HL-60 (cell line): Measurements from ENCODE around the gene ALK.

ENCODE experiments used
- DNase-seq, 2 experiments: peaks; one replicate each; pipeline ENCODE4 v3.0.0-alpha.2; 2010 to 2020; ENCODE audit warnings: low read depth in 1 of 2, low spot score in 1 of 2
- H3K27ac ChIP-seq: fragments of 250-450 bp; sonication (Bioruptor Pico); replicated peaks from 2 replicates; pipeline ENCODE4 v1.5.1; 2020; ENCODE audit warnings: mild to moderate bottlenecking, moderate library complexity
- H3K27me3 ChIP-seq: fragments of 250-450 bp; sonication (Bioruptor Pico); 2 replicates; pipeline ENCODE4 v1.5.1; 2021; ENCODE audit warnings: mild to moderate bottlenecking, moderate library complexity; ENCODE audit not compliant: insufficient read depth, poor library complexity, severe bottlenecking
- H3K4me3 ChIP-seq: replicated peaks from 2 replicates; pipeline ENCODE4 v1.5.1; 2011; ENCODE audit warnings: mild to moderate bottlenecking, control low read depth, low read length; ENCODE audit not compliant: insufficient read depth
- CTCF ChIP-seq: IDR thresholded peaks from one replicate; pipeline ENCODE4 v1.5.1; 2011; ENCODE audit warnings: low read length, control low read depth, inconsistent platforms; ENCODE audit not compliant: insufficient read depth
- GABPA ChIP-seq: IDR thresholded peaks from 2 replicates; pipeline ENCODE4 v1.6.1; 2012; ENCODE audit warnings: low read depth
- POLR2AphosphoS5 ChIP-seq: IDR thresholded peaks from 2 replicates; pipeline ENCODE4 v1.6.1; 2012; ENCODE audit warnings: low read depth
- REST ChIP-seq: IDR thresholded peaks from 2 replicates; pipeline ENCODE4 v1.6.1; 2012; ENCODE audit warnings: low read depth; ENCODE audit not compliant: insufficient replicate concordance
- SPI1 ChIP-seq: IDR thresholded peaks from 2 replicates; pipeline ENCODE4 v1.6.1; 2012; ENCODE audit warnings: low read depth, mild to moderate bottlenecking, borderline replicate concordance

ALK gene

GRCh38 chr2:29837925-29838324 is 83.5 kb downstream of the ALK start:
- no peaks in the 10 kb centered on the region for H3K27me3 ChIP-seq
- no peak overlapping the region for H3K4me3 ChIP-seq
- TF ChIP-seq REST (no peak), SPI1 (no peak), CTCF (no peak), POLR2AphosphoS5 (no peak), GABPA (no peak)
- H3K27ac ChIP-seq, result no peak overlapping the region
- DNase-seq, result no peak

DNA sequence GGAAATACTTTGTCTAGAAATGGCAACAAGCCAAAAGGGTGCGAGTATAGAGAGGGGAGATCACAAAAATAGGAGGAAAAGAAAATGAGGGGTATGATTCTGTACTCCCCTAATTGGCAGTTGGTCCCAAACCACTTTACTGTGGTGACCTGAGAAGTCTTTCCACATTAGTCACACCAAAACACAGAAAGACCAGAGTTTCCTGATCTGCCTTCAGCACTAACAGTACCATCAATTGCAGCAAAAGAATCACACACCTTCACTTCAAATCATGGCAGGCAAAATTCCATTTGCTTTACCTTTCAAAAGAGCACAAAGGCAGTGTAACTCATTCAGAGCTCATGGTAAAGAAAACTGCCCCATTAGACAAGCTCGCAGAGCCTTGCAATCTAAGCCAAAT is 86.8 kb downstream of the ALK start:
- no peak for TF ChIP-seq CTCF
- no peak for TF ChIP-seq SPI1
- no peak for TF ChIP-seq POLR2AphosphoS5
- TF ChIP-seq GABPA, result no peak
- TF ChIP-seq REST, result no peak
- H3K27me3 ChIP-seq, result no peaks in the 10 kb centered on the region
- no peak overlapping the region for H3K4me3 ChIP-seq
- H3K27ac ChIP-seq, result no peak overlapping the region
- no peak for DNase-seq

DNA sequence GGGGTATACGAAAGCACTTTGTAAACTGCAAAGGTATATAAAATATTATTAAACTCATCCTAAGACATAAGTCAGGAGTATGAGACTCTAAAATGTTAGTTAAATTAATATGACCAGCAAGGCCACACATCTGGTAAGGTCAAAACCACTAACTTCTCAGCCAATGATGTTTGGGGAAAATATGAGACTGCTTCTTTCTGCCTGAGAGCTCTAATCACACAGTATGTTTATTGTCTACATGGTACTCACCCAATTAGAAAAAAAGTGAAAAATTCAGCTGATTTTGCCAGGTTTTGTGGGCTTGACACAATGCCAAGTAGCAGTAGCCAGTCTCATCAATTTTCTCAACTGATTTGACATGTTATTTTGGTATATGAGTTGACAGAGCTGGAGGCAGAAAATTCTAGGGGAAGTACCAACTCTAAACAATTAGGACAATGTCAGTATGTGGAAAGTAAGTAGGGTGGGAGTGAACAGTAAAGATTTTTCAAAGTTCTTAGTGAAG is 87.3 kb downstream of the ALK start:
- DNase-seq, result no peak
- H3K27ac ChIP-seq, result no peak overlapping the region
- TF ChIP-seq POLR2AphosphoS5 (no peak), CTCF (no peak), REST (no peak)

More for the DNA sequence above, 87.3 kb downstream of the ALK start:
- Histone ChIP-seq H3K27me3 (no peaks in the 10 kb centered on the region), H3K4me3 (no peak overlapping the region)
